GM12872 (cell line): ENCODE measurements around the gene STK11.

ENCODE experiments used
- TF ChIP-seq, protein P1 (sequence below): IDR thresholded peaks from 3 replicates; pipeline ENCODE4 v1.5.1; 2011; ENCODE audit warnings: low read depth, mild to moderate bottlenecking, low read length, moderate library complexity; ENCODE audit not compliant: insufficient read depth

Gene STK11

DNA sequence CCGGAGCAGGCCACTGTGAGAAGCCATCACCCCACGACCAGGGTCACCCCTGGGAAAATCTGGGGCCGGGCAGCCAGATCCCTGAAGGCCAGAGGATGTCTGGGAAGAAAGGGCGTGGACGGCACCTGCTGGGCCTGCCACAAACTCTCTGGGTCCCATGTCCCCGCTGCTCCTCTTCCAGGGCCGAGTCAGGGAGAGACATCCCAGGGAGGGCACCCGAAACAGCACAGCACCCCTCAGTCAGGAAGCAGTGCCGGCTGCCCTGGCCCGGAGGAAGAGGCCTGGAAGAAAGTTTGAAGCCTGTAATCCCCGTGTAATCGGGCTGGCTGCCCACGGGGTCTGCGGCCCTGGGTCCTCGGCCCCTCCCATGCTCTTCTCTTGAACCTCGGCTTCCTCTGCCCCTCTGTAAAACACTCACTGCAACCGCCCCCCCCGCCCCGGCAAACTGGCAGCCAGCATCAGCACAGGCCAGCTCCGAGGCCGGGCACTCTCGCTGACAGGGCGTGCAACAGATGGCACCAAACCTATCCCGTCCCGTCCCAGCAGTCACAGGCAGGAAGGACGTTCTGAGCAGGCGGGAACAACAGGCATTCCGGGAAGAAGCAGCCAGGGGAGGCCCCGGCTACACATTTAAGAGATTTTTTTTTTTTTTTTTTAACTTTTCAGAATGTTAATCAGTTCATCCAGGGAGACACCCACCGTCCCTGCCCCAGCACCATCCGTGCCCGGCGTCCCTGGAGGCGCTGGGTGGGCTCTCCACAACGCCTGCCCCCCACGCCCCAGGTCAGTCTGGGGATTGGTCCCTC lies 33.0 kb upstream of the STK11 start:
- TF ChIP-seq, protein P1, sequence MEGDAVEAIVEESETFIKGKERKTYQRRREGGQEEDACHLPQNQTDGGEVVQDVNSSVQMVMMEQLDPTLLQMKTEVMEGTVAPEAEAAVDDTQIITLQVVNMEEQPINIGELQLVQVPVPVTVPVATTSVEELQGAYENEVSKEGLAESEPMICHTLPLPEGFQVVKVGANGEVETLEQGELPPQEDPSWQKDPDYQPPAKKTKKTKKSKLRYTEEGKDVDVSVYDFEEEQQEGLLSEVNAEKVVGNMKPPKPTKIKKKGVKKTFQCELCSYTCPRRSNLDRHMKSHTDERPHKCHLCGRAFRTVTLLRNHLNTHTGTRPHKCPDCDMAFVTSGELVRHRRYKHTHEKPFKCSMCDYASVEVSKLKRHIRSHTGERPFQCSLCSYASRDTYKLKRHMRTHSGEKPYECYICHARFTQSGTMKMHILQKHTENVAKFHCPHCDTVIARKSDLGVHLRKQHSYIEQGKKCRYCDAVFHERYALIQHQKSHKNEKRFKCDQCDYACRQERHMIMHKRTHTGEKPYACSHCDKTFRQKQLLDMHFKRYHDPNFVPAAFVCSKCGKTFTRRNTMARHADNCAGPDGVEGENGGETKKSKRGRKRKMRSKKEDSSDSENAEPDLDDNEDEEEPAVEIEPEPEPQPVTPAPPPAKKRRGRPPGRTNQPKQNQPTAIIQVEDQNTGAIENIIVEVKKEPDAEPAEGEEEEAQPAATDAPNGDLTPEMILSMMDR = no peak

GRCh38 chr19:1173159-1173844 lies 32.3 kb upstream of the STK11 start:
- TF ChIP-seq, protein P1 = no peak

DNA sequence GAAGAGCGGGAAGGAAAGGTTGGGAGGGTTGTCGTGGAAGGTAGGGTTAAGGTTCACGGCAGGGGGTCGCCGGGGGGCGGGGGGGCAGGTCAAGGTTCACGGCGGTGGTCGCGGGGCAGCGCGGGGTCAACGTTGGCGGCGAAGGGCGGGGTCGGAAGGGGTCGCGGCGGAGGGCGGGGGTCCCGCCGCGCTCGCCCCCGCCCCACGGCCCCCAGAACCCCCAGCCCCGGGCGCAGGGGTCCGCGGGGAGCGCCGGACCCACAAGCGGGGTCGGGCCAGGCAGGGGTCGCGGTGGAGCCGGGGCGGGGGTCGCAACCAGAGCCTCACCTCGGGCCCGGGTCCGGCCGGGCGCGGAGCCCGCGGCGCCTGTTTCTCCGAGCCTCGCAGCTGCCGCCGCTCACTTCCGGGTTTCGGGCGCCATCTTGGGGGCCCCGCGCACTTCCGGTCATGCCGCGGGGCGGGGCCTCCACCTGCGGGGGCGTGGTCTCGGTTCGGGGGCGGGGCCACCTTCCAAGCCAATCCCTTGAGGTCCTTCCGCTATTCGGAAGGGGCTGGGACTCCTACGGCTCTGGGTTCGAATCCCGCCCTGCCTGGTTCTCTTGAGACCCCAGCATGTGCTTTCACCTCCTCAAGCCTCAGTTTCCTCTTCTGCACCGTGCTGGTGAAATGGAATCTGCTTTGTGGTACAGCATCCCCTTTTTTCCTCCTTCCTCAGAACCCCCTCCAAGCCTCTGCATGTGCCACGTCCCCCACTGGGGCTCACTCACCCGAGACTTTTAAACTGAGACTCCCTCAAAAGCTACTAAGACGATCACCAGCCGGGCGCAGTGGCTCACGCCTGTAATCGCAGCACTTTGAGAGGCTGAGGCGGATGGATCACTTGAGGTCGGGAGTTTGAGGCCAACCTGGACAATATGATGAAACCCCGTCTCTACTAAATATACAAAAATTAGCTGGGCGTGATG lies 31.5 kb upstream of the STK11 start, which contains the start of gene SBNO2:
TSS of gene SBNO2 (minus strand) at position 424 of the 965 bp plus-strand sequence. CDS start 19,992 bp downstream, outside the sequence.
- TF ChIP-seq, protein P1 = no peak

- TF ChIP-seq, protein P1 = no peak
These were observed 28.1 kb upstream of the STK11 start for GRCh38 chr19:1177322-1178114.

- TF ChIP-seq, protein P1 = no peak
These were observed 24.0 kb upstream of the STK11 start for GRCh38 chr19:1181606-1182005.

DNA sequence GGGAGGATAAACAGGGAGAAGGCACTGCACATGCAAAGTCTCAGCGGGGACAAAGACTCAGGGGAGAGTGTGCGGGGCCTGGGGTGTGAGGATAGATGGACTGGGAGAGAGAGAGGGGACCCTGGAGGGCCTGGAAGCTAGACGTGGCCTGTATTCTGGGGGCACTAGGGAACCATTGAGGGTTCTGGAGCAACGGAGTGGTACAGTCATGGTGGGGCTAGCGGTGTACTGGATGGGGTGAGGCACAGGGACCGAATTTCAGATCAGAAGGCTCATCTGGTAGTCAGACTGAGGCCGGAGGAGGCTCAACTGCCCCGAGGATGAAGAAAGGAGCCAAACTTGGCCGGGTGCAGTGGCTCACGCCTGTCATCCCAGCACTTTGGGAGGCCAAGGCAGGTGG lies 23.5 kb upstream of the STK11 start:
- TF ChIP-seq, protein P1 = no peak
